ENCODE results near the gene DYNLT5. TPM values are rescaled to one million over a fixed set of nuclear protein-coding genes. Genes with fewer than 3 reads are reported as not detected.
"Not testable (repeated sequence)": the region's sequence is repeated elsewhere in the genome, so short reads cannot be mapped to it uniquely, and the experiment has no call there.

The DYNLT5 gene
- total RNA-seq, 1 experiment from 2014 or later, result not detected

- Histone ChIP-seq H3K4me1 (no peaks in the 10 kb centered on the region), H3K4me3 (ENCODE audit: low read depth, low read length) (no peak overlapping the region), H3K9me3 (no peaks in the 10 kb centered on the region), H3K27me3 (replicated peaks; ENCODE audit: control insufficient read depth, insufficient read depth, low read length) (no peaks in the 10 kb centered on the region), H3K36me3 (ENCODE audit: control insufficient read depth, insufficient read depth, low read length) (no peaks in the 10 kb centered on the region)
- DNase-seq, result no peak
- H3K27me3 Mint-ChIP-seq (ENCODE audit: insufficient read depth, unreplicated experiment), result peaks cover 5% of the 10 kb centered on the region
- no peak for TF ChIP-seq CTCF (IDR thresholded peaks at IDR 0.05; ENCODE audit: insufficient read depth in 1 of 2, low read depth in 1 of 2, low read length in 1 of 2, severe bottlenecking in 1 of 2, unreplicated experiment in 1 of 2)
- no TSS peak for BruUV-seq (replicated peaks)
- H3K36me3 Mint-ChIP-seq (ENCODE audit: insufficient read depth, unreplicated experiment), result no peaks in the 10 kb centered on the region
- ChIA-PET POLR2A (no interaction called here), CTCF (no interaction called here)
- H3K27ac Mint-ChIP-seq (ENCODE audit: unreplicated experiment), result no peak overlapping the region
- no peaks in the 10 kb centered on the region for H3K9me3 Mint-ChIP-seq (ENCODE audit: unreplicated experiment)
- H3K4me3 Mint-ChIP-seq (ENCODE audit: unreplicated experiment), result no peak overlapping the region
- intact Hi-C loops (cut with micrococcal nuclease; ENCODE audit: unreplicated experiment), result no loop called here
- H3K4me1 Mint-ChIP-seq (ENCODE audit: low read depth, unreplicated experiment), result no peaks in the 10 kb centered on the region
Observed at GRCh38 chr1:66731170-66731865, 20.9 kb upstream of the DYNLT5 start.

- Mint-ChIP-seq H3K27ac (ENCODE audit: unreplicated experiment) (no peak overlapping the region), H3K4me1 (ENCODE audit: low read depth, unreplicated experiment) (no peaks in the 10 kb centered on the region), H3K36me3 (ENCODE audit: insufficient read depth, unreplicated experiment) (no peaks in the 10 kb centered on the region), H3K9me3 (ENCODE audit: unreplicated experiment) (no peaks in the 10 kb centered on the region), H3K27me3 (ENCODE audit: insufficient read depth, unreplicated experiment) (peaks cover 4% of the 10 kb centered on the region), H3K4me3 (ENCODE audit: unreplicated experiment) (no peak overlapping the region)
- ChIA-PET POLR2A (no interaction called here), CTCF (no interaction called here)
- Histone ChIP-seq H3K4me3 (ENCODE audit: low read depth, low read length) (no peak overlapping the region), H3K27me3 (replicated peaks; ENCODE audit: control insufficient read depth, insufficient read depth, low read length) (no peaks in the 10 kb centered on the region), H3K9me3 (no peaks in the 10 kb centered on the region), H3K36me3 (ENCODE audit: control insufficient read depth, insufficient read depth, low read length) (no peaks in the 10 kb centered on the region), H3K4me1 (no peaks in the 10 kb centered on the region)
- no peak for TF ChIP-seq CTCF (IDR thresholded peaks at IDR 0.05; ENCODE audit: insufficient read depth in 1 of 2, low read depth in 1 of 2, low read length in 1 of 2, severe bottlenecking in 1 of 2, unreplicated experiment in 1 of 2)
- DNase-seq, result no peak
- BruUV-seq (replicated peaks), result no TSS peak
- intact Hi-C loops (cut with micrococcal nuclease; ENCODE audit: unreplicated experiment), result no loop called here
Observed at GRCh38 chr1:66732407-66733166, 19.7 kb upstream of the DYNLT5 start.

- H3K4me3 ChIP-seq (ENCODE audit: low read depth, low read length), result no peak overlapping the region
- no peaks in the 10 kb centered on the region for H3K4me1 ChIP-seq
- DNase-seq, result no peak
- no TSS peak for BruUV-seq (replicated peaks)
- CTCF ChIA-PET, result no interaction called here
- peaks cover 3% of the 10 kb centered on the region for H3K27me3 Mint-ChIP-seq (ENCODE audit: insufficient read depth, unreplicated experiment)
- intact Hi-C loops (cut with micrococcal nuclease; ENCODE audit: unreplicated experiment), result no loop called here
- H3K27me3 ChIP-seq (replicated peaks; ENCODE audit: control insufficient read depth, insufficient read depth, low read length), result no peaks in the 10 kb centered on the region
- no peaks in the 10 kb centered on the region for H3K36me3 Mint-ChIP-seq (ENCODE audit: insufficient read depth, unreplicated experiment)
- H3K4me3 Mint-ChIP-seq (ENCODE audit: unreplicated experiment), result no peak overlapping the region
- TF ChIP-seq CTCF (IDR thresholded peaks at IDR 0.05; ENCODE audit: insufficient read depth in 1 of 2, low read depth in 1 of 2, low read length in 1 of 2, severe bottlenecking in 1 of 2, unreplicated experiment in 1 of 2), result no peak
- H3K27ac Mint-ChIP-seq (ENCODE audit: unreplicated experiment), result no peak overlapping the region
- POLR2A ChIA-PET, result no interaction called here
- no peaks in the 10 kb centered on the region for H3K9me3 ChIP-seq
- no peaks in the 10 kb centered on the region for H3K9me3 Mint-ChIP-seq (ENCODE audit: unreplicated experiment)
- no peaks in the 10 kb centered on the region for H3K36me3 ChIP-seq (ENCODE audit: control insufficient read depth, insufficient read depth, low read length)
- no peaks in the 10 kb centered on the region for H3K4me1 Mint-ChIP-seq (ENCODE audit: low read depth, unreplicated experiment)
Observed at GRCh38 chr1:66733348-66734017, 18.8 kb upstream of the DYNLT5 start.

- H3K36me3 ChIP-seq (ENCODE audit: control insufficient read depth, insufficient read depth, low read length); POLR2A ChIA-PET; H3K4me1 ChIP-seq; H3K27me3 ChIP-seq (replicated peaks; ENCODE audit: control insufficient read depth, insufficient read depth, low read length); CTCF ChIA-PET; H3K27ac Mint-ChIP-seq (ENCODE audit: unreplicated experiment); H3K4me3 ChIP-seq (ENCODE audit: low read depth, low read length); H3K4me3 Mint-ChIP-seq (ENCODE audit: unreplicated experiment); intact Hi-C loops (cut with micrococcal nuclease; ENCODE audit: unreplicated experiment); H3K27me3 Mint-ChIP-seq (ENCODE audit: insufficient read depth, unreplicated experiment); H3K36me3 Mint-ChIP-seq (ENCODE audit: insufficient read depth, unreplicated experiment); H3K9me3 Mint-ChIP-seq (ENCODE audit: unreplicated experiment); DNase-seq; H3K9me3 ChIP-seq; H3K4me1 Mint-ChIP-seq (ENCODE audit: low read depth, unreplicated experiment); BruUV-seq (replicated peaks): not testable (repeated sequence)
Observed at GRCh38 chr1:66734531-66734930, 17.7 kb upstream of the DYNLT5 start.
